IMR-90 (cell line): ENCODE measurements around the gene MADD. TPM values are rescaled to one million over a fixed set of nuclear protein-coding genes. Genes with fewer than 3 reads are reported as not detected.

Source experiments
- ATAC-seq: fragments of 200-7000 bp; cut with Tn5 transposase; 2 replicates; pipeline ENCODE4 v1.9.1; 2020; ENCODE audit warnings: low read depth, mild to moderate bottlenecking, moderate library complexity
- BruUV-seq: library from RNA; stranded (reverse); fragments of 400-500 nt; replicated peaks from 2 replicates; lab custom pipeline; 2021; lab: Mats Ljungman, UMichigan
- CTCF ChIA-PET: fragments of 300-600 bp; formaldehyde crosslinking; extraction: SDS; loops from one replicate; lab custom pipeline; 2021; ENCODE audit warnings: antibody characterized with exemption; lab: Yijun Ruan, JAX
- POLR2A ChIA-PET: fragments of 300-600 bp; sonication (Branson Sonifier 250); formaldehyde crosslinking; loops from one replicate; lab custom pipeline; 2022; ENCODE audit warnings: antibody characterized with exemption; ENCODE audit not compliant: unreplicated experiment; lab: Charles Lee
- DNase-seq: peaks from one replicate; pipeline ENCODE4 v3.0.0; 2013
- H2AFZ ChIP-seq: replicated peaks from 2 replicates; pipeline ENCODE3; 2013; ENCODE audit warnings: low read length, mild to moderate bottlenecking; ENCODE audit not compliant: poor library complexity
- H2AK5ac ChIP-seq: 2 replicates; pipeline ENCODE4 v1.6.1; 2013; ENCODE audit warnings: low read depth, low read length, inconsistent platforms
- H2AK9ac ChIP-seq: replicated peaks from 2 replicates; pipeline ENCODE3; 2013; ENCODE audit warnings: mild to moderate bottlenecking, low read depth, low read length, moderate library complexity; ENCODE audit not compliant: poor library complexity
- H2BK120ac ChIP-seq: 2 replicates; pipeline ENCODE4 v1.6.1; 2013; ENCODE audit warnings: low read depth, low read length, inconsistent platforms
- H2BK15ac ChIP-seq: 3 replicates; pipeline ENCODE4 v1.6.1; 2013; ENCODE audit warnings: low read depth, low read length, inconsistent platforms
- H2BK20ac ChIP-seq: 2 replicates; pipeline ENCODE4 v1.6.1; 2013; ENCODE audit warnings: low read depth, mild to moderate bottlenecking, inconsistent platforms, low read length, moderate library complexity
- H2BK5ac ChIP-seq: 2 replicates; pipeline ENCODE4 v1.6.1; 2013; ENCODE audit warnings: mild to moderate bottlenecking, low read depth, low read length, inconsistent platforms; ENCODE audit not compliant: poor library complexity, severe bottlenecking
- H3K14ac ChIP-seq: replicated peaks from 2 replicates; pipeline ENCODE4 v1.6.1; 2013; ENCODE audit warnings: low read depth, low read length, inconsistent platforms
- H3K18ac ChIP-seq: 2 replicates; pipeline ENCODE4 v1.6.1; 2013; ENCODE audit warnings: low read depth, low read length, control low read depth
- H3K23ac ChIP-seq: 2 replicates; pipeline ENCODE4 v1.6.1; 2013; ENCODE audit warnings: low read depth, low read length, inconsistent platforms
- H3K27ac ChIP-seq: 2 replicates; pipeline ENCODE4 v1.5.1; 2013; ENCODE audit warnings: mild to moderate bottlenecking, control low read depth, low read length; ENCODE audit not compliant: insufficient read depth
- H3K27me3 ChIP-seq: 2 replicates; pipeline ENCODE4 v1.6.1; 2013; ENCODE audit warnings: low read length; ENCODE audit not compliant: control insufficient read depth, insufficient read depth
- H3K36me3 ChIP-seq: 2 replicates; pipeline ENCODE4 v1.6.1; 2013; ENCODE audit warnings: low read length, mixed read lengths; ENCODE audit not compliant: control insufficient read depth, insufficient read depth
- H3K4ac ChIP-seq: 2 replicates; pipeline ENCODE4 v1.6.1; 2013; ENCODE audit warnings: low read depth, low read length, inconsistent platforms
- H3K4me1 ChIP-seq: 2 replicates; pipeline ENCODE4 v1.6.1; 2013; ENCODE audit warnings: low read length, mixed read lengths; ENCODE audit not compliant: control insufficient read depth, insufficient read depth
- H3K4me2 ChIP-seq: 2 replicates; pipeline ENCODE4 v1.6.1; 2013; ENCODE audit warnings: low read depth, mild to moderate bottlenecking, control low read depth, low read length, moderate library complexity
- H3K4me3 ChIP-seq: 2 replicates; pipeline ENCODE4 v1.5.1; 2013; ENCODE audit warnings: low read depth, mild to moderate bottlenecking, control low read depth, low read length, moderate library complexity; ENCODE audit not compliant: insufficient read depth
- H3K56ac ChIP-seq: 2 replicates; pipeline ENCODE4 v1.6.1; 2013; ENCODE audit warnings: low read length, inconsistent platforms; ENCODE audit not compliant: insufficient read depth; ENCODE audit errors: extremely low read depth
- H3K79me1 ChIP-seq, 2 experiments: 2 replicates each; pipeline ENCODE4 v1.6.1; 2013; ENCODE audit warnings: low read length in 2 of 2, inconsistent platforms in 1 of 2, low read depth in 1 of 2
- H3K9ac ChIP-seq: 2 replicates; pipeline ENCODE4 v1.6.1; 2013; ENCODE audit warnings: low read depth, low read length, control low read depth
- H3K9me1 ChIP-seq: 2 replicates; pipeline ENCODE4 v1.6.1; 2013; ENCODE audit warnings: low read length, inconsistent platforms; ENCODE audit not compliant: insufficient read depth
- H3K9me3 ChIP-seq: 2 replicates; pipeline ENCODE4 v1.6.1; 2013; ENCODE audit warnings: low read length; ENCODE audit not compliant: control insufficient read depth, insufficient read depth
- H4K20me1 ChIP-seq: 2 replicates; pipeline ENCODE4 v1.6.1; 2013; ENCODE audit warnings: low read length, inconsistent platforms; ENCODE audit not compliant: insufficient read depth
- H4K5ac ChIP-seq: 2 replicates; pipeline ENCODE4 v1.6.1; 2013; ENCODE audit warnings: mild to moderate bottlenecking, low read depth, low read length, control low read depth
- H4K8ac ChIP-seq, 2 experiments: 2 replicates each; pipeline ENCODE4 v1.6.1; 2013; ENCODE audit warnings: low read depth in 2 of 2, low read length in 2 of 2, control low read depth in 1 of 2, inconsistent platforms in 1 of 2
- H4K91ac ChIP-seq: 2 replicates; pipeline ENCODE4 v1.6.1; 2013; ENCODE audit warnings: low read depth, low read length, inconsistent platforms; ENCODE audit not compliant: insufficient read depth
- ELK1 ChIP-seq: fragments of 150-350 bp; IDR thresholded peaks from 2 replicates; pipeline ENCODE4 v1.6.1; 2016; ENCODE audit warnings: low read depth, mild to moderate bottlenecking, low read length, moderate library complexity, borderline replicate concordance
- POLR2A ChIP-seq: IDR thresholded peaks from 2 replicates; pipeline ENCODE4 v1.6.1; 2012; ENCODE audit warnings: mild to moderate bottlenecking, low read depth, low read length
- SMC3 ChIP-seq: fragments of 150-350 bp; IDR thresholded peaks from 2 replicates; pipeline ENCODE4 v1.6.1; 2016; ENCODE audit warnings: low read depth, mild to moderate bottlenecking, antibody characterized with exemption, low read length, moderate library complexity
- WGBS, 2 experiments: methylation state at CpG; one replicate each; pipeline versions ENCODE4 v1.1.5 to v1.1.7; 2013; ENCODE audit warnings: missing lambda C conversion rate in 2 of 2; ENCODE audit not compliant: insufficient read length in 1 of 2; ENCODE audit errors: extremely low coverage in 2 of 2; 5-methylcytosine and 5-hydroxymethylcytosine counted together
- dilution Hi-C: fragments of 300-500 bp; cut with HindIII; formaldehyde crosslinking; loops from one replicate; pipeline ENCODE4 v1.14.3; 2018; ENCODE audit warnings: low sequenced_read_pairs; ENCODE audit not compliant: unreplicated experiment
- in situ Hi-C: fragments of 300-500 bp; cut with MboI; formaldehyde crosslinking; loops from 3 replicates; pipeline ENCODE4 v1.14.3; 2019; ENCODE audit warnings: low sequenced_read_pairs, inconsistent platforms, mixed read lengths
- intact Hi-C: fragments of 100-400 bp; cut with micrococcal nuclease; formaldehyde crosslinking; loops from 2 replicates; pipeline ENCODE4 v1.10.0; 2022
- polyA plus RNA-seq, 3 experiments: library from polyadenylated mRNA; depleted of rRNA; stranded (reverse); fragments of >200 nt; gene quantifications; 2 replicates each; pipeline ENCODE4 v1.2.3, GENCODE V29; 2012; ENCODE audit warnings: low replicate concordance in 1 of 3
- total RNA-seq: library from RNA; depleted of rRNA; stranded (reverse); fragments of >200 nt; gene quantifications from 2 replicates; pipeline ENCODE4 v1.2.3, GENCODE V29; 2012

Gene MADD
- total and polyA plus RNA-seq, 2 of the 4 experiments (the other 2 are of a cell fraction), result 13.3 to 16.4 TPM

GRCh38 chr11:47308050-47308823 lies 38.3 kb downstream of the MADD start:
- WGBS, 2 experiments, result 100% methylated on average over 2 of the region's 6 CpGs; no CpG with 5 or more reads in 1 of the 2 experiments
- H4K8ac ChIP-seq, result no peak overlapping the region

More at GRCh38 chr11:47308050-47308823, 38.3 kb downstream of the MADD start:
- Histone ChIP-seq H3K14ac (no peak overlapping the region), H4K20me1 (no peaks in the 10 kb centered on the region), H3K23ac (no peak overlapping the region), H3K27ac (no peak overlapping the region), H3K18ac (no peak overlapping the region), H2AK9ac (no peak overlapping the region), H2BK20ac (no peak overlapping the region), H2BK5ac (no peak overlapping the region), H3K4ac (no peak overlapping the region), H3K4me3 (no peak overlapping the region), H2AFZ (no peak overlapping the region), H2AK5ac (no peak overlapping the region), H3K56ac (no peak overlapping the region), H2BK15ac (no peak overlapping the region), H3K9me1 (peaks cover 16% of the 10 kb centered on the region; the same call in 1 of the 2 replicates), H3K79me1 (peaks cover 0 to 12% of the 10 kb centered on the region in 2 experiments; a peak in 2 of 4 replicates), H3K36me3 (peaks cover 42% of the 10 kb centered on the region), H2BK120ac (no peak overlapping the region), H3K9ac (no peak overlapping the region), H3K27me3 (no peaks in the 10 kb centered on the region), H3K9me3 (no peaks in the 10 kb centered on the region), H3K4me1 (no peaks in the 10 kb centered on the region), H3K4me2 (no peak overlapping the region), H4K91ac (no peak overlapping the region), H4K5ac (no peak overlapping the region)
- no peak for DNase-seq
- ChIA-PET POLR2A (no interaction called here), CTCF (no interaction called here)
- ATAC-seq, result no peak
- no peak for TF ChIP-seq POLR2A
- TF ChIP-seq SMC3, result no peak
- TF ChIP-seq ELK1, result no peak
- in situ Hi-C loops, result no loop called here
- BruUV-seq, result no TSS peak
- intact Hi-C loops, result loop anchor here (5.0 kb wide), 1 partner anchor 36 kb away; the partner anchor contains the start of gene MADD
- dilution Hi-C loops, result no loop called here
